Lower leg skin (tissue), 4 donors: ENCODE data around the gene TPST1. TPM values are rescaled to one million over a fixed set of nuclear protein-coding genes. Genes with fewer than 3 reads are reported as not detected.

ENCODE experiments used
- DNase-seq, 2 donors: peaks; one replicate each; pipeline ENCODE4 v3.0.0-alpha.2; 2019; ENCODE audit warnings: low spot score in 2 of 2
- H3K4me3 ChIP-seq: fragments of 200-600 bp; sonication (generic); 2 replicates; pipeline ENCODE4 v1.5.1; 2017; ENCODE audit warnings: mild to moderate bottlenecking, low read depth; ENCODE audit not compliant: poor library complexity, severe bottlenecking
- POLR2A ChIP-seq, 2 donors: fragments of 450-650 bp; IDR thresholded peaks; one replicate each; pipeline ENCODE4 v1.6.1; 2016 to 2017; ENCODE audit warnings: antibody characterized with exemption in 2 of 2, mild to moderate bottlenecking in 1 of 2, moderate library complexity in 1 of 2
- WGBS, 2 donors: methylation state at CpG; one replicate each; pipeline ENCODE4 v1.1.5; 2018; 5-methylcytosine and 5-hydroxymethylcytosine counted together
- intact Hi-C: fragments of 100-400 bp; cut with DNase I; formaldehyde crosslinking; loops from one replicate; pipeline ENCODE4 v1.15.0; 2023; ENCODE audit warnings: low total_unique reads
- total RNA-seq, 4 donors: library from RNA; depleted of rRNA; stranded (reverse); fragments of >200 nt; gene quantifications; one replicate each; pipeline ENCODE4 v1.1.0, GENCODE V29; 2016
- TF ChIP-seq, protein P1 (sequence below), 3 donors: fragments of 450-650 bp; IDR thresholded peaks; one replicate each; pipeline ENCODE4 v1.5.1; 2016; ENCODE audit warnings: antibody characterized with exemption in 3 of 3, mild to moderate bottlenecking in 3 of 3, moderate library complexity in 2 of 3

Gene TPST1
- total RNA-seq, 4 donors from 2014 or later = 10.1 to 12.8 (median 11.2) TPM

DNA sequence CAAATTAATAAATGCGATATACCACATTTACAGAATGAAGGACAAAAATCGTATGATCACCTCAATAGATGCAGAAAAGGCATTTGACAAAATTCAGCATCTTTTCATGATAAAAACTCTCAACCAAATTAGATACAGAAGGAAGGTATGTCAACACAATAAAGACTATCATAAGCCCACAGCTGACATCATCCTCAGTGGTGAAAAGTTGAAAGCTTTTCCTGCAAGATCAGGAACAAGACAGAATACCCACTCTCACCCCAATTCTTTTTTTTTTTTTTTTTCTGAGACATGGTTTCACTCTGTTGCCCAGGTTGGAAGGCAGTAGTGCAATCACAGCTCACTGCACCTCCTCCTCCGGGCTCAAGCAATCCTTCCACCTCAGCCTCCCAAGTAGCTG, 67.2 kb downstream of the TPST1 start:
- intact Hi-C loops = no loop called here
- TF ChIP-seq POLR2A (IDR thresholded peaks at IDR 0.05) = no peak
- TF ChIP-seq, protein P1, sequence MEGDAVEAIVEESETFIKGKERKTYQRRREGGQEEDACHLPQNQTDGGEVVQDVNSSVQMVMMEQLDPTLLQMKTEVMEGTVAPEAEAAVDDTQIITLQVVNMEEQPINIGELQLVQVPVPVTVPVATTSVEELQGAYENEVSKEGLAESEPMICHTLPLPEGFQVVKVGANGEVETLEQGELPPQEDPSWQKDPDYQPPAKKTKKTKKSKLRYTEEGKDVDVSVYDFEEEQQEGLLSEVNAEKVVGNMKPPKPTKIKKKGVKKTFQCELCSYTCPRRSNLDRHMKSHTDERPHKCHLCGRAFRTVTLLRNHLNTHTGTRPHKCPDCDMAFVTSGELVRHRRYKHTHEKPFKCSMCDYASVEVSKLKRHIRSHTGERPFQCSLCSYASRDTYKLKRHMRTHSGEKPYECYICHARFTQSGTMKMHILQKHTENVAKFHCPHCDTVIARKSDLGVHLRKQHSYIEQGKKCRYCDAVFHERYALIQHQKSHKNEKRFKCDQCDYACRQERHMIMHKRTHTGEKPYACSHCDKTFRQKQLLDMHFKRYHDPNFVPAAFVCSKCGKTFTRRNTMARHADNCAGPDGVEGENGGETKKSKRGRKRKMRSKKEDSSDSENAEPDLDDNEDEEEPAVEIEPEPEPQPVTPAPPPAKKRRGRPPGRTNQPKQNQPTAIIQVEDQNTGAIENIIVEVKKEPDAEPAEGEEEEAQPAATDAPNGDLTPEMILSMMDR (IDR thresholded peaks at IDR 0.05) = no peak
- no peak for DNase-seq
- 93 to 97% methylated on average over 3 of the region's 3 CpGs for WGBS, 2 donors
- H3K4me3 ChIP-seq = no peak overlapping the region

DNA sequence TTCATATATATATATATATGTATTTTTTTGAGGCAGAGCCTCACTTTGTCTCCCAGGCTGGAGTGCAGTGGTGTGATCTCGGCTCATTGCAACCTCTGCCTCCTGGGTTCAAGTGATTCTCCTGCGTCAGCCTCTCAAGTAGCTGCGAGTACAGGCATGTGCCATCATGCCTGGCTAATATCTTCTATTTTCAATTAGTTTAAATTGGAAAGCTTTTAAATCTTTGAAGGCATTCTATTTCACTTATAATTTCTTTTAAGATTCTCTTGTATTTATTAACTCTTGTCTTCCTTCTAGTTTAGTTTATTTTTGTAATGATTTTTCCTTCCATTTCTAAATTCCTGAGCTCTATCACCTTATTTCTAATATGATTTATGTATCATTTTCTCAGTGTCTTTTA, 71.2 kb downstream of the TPST1 start:
- DNase-seq = no peak
- TF ChIP-seq, protein P1 (IDR thresholded peaks at IDR 0.05) = no peak
- TF ChIP-seq POLR2A (IDR thresholded peaks at IDR 0.05) = no peak
- H3K4me3 ChIP-seq = no peak overlapping the region
- WGBS, 2 donors = 60 to 66% methylated on average over 3 of the region's 3 CpGs
- intact Hi-C loops = no loop called here

- DNase-seq = no peak
- no peak overlapping the region for H3K4me3 ChIP-seq
- intact Hi-C loops = no loop called here
- no peak for TF ChIP-seq POLR2A (IDR thresholded peaks at IDR 0.05)
- TF ChIP-seq, protein P1 (IDR thresholded peaks at IDR 0.05) = no peak
Measured at GRCh38 chr7:66277492-66277891, 72.4 kb downstream of the TPST1 start.

- TF ChIP-seq, protein P1 (IDR thresholded peaks at IDR 0.05) = no peak
- TF ChIP-seq POLR2A (IDR thresholded peaks at IDR 0.05) = no peak
- WGBS, 2 donors = 91 to 94% methylated on average over 7 of the region's 7 CpGs
- no peak for DNase-seq
- intact Hi-C loops = no loop called here
- no peak overlapping the region for H3K4me3 ChIP-seq
Measured at GRCh38 chr7:66279912-66280311, 74.8 kb downstream of the TPST1 start.

- TF ChIP-seq, protein P1 (IDR thresholded peaks at IDR 0.05) = no peak
- TF ChIP-seq POLR2A (IDR thresholded peaks at IDR 0.05) = no peak
- 28 to 36% methylated on average over 8 of the region's 8 CpGs for WGBS, 2 donors
- intact Hi-C loops = no loop called here
- peak in 1 of 2 donors; percentile 85 for DNase-seq
- no peak overlapping the region for H3K4me3 ChIP-seq
Measured at GRCh38 chr7:66281678-66282590, 76.8 kb downstream of the TPST1 start.
